HG03460 (cell line): Measurements from ENCODE around the gene CGNL1.

Experiments used
- ATAC-seq: cut with Tn5 transposase; IDR thresholded peaks from one replicate; pipeline ENCODE4 v1.9.1; 2021; ENCODE audit not compliant: unreplicated experiment

Gene CGNL1

DNA sequence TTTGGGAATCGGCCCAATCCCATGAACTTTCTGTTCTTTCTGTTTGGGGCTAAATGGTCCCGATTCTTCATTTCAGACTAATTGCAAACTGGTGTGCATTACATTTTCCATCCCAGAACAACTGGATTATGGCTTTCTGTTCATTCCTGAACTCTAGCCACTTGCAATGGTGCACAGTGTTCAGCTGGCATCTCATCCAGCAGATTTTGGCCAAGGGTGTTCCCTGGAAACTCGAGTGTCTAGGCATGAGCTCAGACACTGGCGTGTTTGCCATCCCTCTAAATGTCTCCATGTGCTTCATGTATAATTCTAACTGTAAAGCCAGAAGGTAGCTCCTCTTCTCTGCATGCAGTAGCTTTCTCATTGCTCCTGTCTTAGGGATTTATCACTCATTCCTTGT lies 118.3 kb downstream of the CGNL1 start:
- no peak for ATAC-seq

DNA sequence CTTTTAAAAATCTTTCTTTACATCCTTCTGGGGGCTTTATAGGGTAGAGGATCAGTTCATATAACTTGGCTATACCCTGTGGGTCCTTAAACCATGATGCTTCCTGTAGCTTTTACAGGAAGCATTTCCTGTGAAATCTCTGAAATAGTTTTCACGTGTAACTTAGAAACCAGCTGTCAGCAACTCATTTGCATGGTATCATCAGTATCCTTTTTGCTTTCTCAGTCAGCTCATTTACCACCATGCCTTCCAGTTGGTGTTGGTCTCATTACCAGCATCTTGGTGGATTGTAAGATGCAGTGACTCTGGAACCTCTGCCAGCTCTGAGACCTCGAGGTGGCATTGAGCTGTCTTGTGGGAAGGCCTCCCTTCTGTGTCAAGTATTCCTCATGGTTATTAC lies 118.7 kb downstream of the CGNL1 start:
- ATAC-seq, result peak; percentile 76

DNA sequence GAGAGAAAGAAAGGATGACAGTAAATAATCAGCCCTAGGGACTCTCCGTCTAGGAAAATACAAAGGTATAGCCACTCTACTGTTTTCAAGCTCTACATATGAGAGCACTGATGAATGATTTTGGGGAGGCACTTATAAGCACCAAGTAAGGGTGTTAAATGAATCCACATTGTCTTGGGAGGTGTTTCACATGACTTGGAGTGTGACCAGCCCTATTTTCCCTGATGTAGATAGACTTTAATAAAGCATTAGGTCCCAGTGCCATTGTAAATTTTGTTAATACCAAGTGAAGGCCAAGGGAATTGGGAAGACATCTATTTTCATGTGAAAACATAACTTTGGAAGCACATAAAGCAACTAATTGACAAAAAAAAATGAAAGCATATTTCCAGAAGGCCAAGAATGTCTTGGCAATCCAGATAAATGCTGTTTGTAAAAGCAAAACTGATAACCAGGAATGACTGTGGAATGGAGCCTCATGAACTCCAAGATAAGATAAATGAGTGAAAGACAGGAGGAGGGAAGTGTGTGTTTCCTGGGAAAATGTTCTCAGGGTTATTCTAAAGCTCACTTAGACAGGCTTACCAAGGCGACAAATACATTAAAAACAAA lies 119.4 kb downstream of the CGNL1 start:
- ATAC-seq, result no peak

DNA sequence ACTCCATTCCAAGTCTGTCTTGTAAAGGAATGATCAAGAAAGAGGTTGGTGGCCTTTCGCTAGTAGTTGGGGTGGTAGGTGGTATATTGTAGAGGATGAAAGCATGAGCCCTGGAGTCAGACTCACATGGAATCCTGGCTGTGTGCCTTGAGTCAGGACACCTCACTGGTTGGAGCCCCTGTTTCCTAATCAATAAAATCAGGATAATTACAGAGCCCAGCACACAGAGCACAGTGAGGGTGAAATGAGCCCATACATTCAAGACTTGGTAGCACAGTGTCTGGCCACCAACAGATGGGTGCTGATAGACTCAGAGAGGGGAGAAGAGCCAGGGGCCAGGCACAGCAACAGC lies 120.3 kb downstream of the CGNL1 start:
- ATAC-seq, result no peak

DNA sequence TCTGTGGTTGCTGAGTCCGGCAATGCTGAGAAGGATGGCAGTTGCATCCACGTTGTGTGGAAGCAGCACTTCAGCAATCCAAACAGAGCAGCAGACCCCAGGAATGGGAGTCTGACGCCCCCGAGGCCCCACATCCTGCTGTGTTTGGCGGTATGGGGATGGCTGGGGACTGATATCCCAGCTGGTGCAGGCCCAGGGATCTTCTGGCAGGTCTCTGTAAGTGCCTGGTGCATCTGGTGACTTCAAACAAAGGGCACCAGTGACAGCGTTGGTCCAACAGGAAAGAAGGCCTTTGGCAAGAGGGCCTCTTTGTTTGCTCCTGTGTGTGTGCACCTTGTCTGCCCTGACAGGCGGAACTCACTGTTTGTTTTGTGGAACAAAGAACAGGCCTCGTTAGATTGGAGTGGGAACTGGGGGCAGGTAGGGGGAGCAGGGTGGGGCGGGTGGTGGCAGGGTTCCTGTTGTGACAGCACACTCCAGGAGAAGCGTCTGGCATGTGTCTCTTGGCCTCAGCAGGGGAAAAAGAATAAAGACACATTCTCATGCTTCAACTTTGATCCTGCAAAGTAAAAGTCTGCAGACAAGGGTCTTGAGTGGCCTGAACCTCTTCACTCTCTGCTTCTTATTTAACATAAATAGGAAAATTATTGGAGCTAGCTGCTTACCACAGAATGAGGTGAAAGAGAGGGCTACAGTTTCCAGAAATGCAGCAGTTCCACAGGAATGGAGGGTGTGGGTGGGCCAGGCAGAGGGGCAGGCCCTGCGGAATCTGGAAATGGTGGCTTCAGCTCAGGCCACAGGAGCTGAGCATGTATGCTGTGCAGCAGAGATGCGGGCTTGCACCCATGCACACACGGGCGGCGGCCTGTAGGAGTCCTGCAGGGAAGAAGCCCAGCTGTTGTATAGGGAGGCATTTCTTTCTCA lies 120.9 kb downstream of the CGNL1 start:
- no peak for ATAC-seq

DNA sequence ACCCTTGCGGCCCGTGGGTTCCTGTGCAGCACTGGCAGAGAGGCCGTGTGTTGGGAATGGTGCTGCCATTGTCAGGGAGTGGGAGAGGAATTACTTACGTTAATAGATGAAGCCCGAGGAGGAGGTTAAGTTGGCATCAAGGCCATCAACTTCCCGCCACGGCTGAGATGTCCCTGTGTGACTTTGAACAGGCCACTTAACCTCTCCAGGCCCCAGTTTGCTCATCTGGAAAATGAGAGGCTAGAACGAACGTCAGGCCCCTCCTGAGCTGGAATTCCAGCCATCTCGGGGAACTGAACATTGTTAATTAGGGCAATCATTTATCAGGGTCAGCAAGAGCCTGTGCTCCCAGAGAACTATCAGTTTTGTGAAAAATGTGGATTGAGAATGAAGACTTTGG lies 124.0 kb downstream of the CGNL1 start:
- ATAC-seq, result no peak

DNA sequence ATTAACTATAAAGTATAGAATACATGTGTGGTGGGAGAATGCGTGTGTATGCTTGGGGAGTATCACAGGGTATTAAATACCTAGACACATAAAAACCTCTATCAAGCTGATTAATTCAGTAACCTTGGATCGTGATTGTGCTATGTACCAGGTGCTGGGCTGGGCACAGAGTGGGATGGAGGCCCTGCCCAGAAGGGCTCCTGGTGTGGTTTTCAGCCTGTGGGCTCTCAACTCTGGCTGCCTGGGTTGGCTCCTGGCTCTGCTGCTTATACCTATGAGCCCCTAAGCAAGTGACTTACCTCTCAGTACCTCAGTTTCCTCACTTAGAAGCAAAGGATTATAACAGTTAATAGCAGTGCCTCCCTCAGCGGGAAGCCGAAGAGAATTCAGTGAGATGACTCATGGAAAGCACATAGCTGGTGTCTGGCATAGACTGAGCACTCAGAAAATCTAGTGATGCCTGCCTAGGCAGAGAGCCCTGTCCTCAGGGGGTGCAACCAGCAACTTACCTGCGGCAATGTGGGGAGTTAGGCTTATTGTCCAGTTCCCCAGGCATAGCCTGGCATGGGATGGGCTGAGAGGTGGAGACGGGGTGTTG lies 124.8 kb downstream of the CGNL1 start:
- ATAC-seq, result no peak

DNA sequence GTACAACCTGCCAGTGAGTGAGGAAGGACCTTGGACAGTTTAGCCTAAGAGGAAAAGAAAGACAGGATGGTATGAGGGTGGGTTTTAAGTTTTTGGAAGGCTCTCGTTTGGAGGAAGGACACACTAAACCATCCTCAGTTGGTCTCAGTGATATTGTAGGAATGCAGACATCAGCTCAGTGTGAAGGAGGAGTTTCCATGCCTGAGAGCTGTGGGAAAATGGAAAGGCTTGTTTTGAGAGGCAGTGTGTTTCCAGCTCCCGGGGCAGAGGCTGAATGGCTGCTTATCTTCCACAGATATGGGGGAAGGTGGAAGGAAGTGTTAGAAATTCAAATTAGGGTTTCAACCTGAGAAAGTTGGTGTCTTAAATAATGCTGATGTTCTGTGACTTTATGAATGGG lies 125.8 kb downstream of the CGNL1 start:
- no peak for ATAC-seq

DNA sequence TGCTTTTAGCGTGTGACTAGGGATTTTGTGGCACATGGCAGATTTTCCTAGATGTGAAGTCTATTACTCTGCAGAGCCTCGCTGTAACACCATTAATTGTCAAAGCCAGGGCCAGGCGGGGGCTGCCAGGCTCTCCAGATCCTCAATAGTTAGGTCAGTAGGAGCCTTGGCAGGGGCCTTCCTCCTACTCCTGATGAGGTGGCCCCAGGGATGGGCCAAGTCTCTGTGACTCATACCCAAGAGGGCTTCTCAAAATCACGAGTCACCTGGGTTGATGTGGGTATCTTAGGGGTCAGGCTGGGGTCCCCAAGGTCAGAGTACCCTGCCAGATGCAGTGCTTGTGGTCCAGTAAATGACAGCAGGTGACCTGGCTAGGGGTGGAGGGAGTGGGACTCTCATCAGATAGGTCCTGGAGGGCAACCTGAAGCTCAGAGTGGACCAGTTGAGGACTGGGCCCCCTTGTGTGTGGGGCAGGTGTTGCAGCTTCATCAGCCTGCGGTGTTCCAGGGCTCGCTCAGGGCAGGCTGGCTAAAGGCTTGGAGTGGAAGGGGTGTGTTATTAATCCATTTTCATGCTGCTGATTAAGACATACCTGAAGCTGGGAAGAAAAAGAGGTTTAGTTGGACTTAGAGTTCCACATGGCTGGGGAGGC lies 126.9 kb downstream of the CGNL1 start:
- no peak for ATAC-seq

DNA sequence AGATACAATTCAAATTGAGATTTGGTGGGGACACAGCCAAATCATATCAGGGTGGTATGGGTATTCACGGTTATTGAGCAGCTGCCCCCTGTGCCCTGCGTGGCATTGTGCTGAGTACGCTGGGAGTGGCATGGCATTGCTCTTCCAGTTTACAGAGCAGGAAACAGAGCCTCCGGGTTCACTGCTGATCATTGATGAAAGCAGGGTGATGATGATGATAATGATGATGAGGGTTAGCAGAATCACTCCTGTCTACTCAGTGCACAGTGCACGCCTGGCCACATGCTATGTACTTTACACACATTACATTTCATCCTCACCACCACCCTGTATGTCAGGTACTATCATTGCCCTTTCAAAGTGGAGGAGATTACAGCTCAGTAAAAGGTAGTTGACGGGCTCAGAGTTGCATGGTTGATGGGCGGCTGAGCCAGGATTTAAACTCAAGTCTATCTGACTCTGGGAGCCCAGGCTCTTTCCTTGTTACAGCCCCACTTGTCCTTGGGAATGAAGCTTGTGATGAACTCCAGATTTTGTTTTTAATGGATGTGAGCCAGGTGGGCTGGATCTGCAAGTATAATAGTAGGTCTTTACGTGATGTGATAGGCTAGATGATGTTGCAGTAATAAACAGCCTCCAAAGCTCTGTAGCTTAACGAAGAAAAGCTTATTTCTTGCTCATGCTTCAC lies 127.8 kb downstream of the CGNL1 start:
- no peak for ATAC-seq

DNA sequence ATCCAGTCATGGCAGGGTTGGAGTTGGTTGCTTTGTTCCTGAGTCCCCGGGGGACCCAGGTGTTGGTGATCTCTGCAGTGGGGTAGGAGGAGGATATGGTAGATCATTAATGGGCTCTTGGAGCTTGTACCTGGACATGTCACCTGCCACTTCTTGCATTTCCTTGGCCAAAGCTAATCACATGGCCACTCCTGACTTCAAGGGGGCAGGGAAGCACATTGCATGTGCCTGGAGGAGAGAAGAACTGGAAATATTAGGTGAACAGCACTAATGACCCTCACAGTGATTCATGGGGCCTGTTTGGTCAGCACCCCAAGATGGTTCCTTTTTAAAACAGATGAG lies 128.3 kb downstream of the CGNL1 start:
- no peak for ATAC-seq

DNA sequence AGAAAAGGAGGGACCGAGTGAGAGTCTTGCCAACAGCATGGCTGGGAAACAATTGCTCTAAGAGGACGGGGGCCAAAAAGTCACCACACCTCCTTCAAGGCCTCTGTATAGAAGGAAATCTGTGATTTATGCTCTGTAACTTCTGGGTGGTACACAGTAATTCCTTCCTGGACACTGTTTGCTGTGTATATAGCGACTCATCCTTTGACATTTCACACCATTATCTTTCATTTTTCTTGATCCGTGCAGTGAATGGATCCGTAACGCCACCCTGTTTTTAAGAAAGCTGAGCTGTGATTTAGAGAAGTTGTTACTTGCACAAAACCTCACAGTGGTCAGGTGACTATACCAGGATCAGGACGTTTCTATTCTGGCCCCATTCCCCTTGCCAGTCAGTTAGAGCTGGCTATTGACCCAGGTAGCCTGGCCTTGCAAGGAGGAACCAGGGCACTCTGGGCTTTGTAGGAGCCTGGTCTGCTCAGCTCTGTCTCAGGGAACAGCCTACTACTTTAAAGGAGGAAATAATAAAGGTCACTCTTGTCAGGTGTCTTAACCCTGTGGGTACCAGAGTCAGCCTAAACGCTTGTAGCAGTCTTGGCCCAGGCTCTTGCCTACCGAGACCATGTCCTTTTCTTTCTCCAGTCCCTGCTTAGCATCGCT lies 128.9 kb downstream of the CGNL1 start:
- no peak for ATAC-seq

DNA sequence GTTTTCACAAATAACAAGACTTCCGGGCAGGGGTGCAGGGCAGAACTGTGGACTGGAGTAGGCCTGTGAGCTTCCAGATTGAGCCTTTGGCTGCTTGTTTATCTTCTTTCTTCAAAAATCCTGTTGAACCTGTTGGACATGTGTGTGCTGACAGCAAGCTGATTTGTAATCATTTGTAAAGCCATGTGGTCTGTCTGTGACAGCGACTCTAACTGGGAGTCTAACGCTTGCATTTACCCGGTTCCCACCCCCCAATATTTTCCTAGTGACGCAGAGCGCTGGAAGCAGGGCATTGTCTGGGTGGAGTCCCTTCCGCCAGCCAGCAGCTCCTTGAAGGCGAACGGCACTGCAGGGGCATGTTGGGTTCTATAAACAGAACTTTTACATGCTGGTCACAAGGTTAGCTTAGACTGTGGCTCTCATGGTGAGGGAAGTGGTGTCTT lies 129.7 kb downstream of the CGNL1 start:
- ATAC-seq, result no peak

DNA sequence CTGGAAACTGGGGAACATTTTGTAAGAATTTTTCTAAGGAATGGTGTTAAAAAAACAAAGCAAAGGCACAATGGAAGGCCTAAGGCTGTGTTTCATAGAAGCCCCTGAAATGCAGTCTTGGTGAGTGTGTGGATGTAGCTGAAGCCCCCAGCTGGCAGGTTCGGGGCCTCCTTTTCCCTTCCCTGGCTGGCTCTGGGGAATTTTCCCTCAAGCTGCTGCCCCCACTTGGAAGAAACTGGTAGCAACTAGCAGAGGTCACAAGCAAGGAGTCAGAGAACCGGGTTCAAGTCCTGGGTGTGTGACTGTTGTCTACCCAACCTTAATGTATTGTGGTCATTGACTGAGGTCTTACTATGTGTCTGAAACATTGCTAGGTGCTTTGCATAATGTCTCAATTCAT lies 130.1 kb downstream of the CGNL1 start:
- ATAC-seq, result no peak

DNA sequence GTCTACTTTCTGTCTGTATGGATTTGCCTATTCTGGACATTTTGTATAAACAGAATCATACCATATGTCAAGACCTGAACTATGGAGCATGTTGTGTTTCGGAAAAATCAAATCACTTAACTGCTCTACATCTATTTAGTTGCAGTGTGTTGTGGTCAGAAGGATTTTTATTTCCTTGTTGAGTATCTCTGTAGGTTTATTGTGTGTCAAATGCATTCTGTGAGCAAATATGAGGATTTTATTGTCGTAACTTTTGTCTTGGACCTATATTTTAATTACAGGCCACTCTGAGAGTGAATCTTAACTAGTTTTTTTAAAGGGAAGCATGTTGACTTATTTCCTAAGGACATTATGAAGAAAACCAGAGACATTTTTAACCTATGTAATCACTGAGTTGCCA lies 130.8 kb downstream of the CGNL1 start:
- ATAC-seq, result no peak

DNA sequence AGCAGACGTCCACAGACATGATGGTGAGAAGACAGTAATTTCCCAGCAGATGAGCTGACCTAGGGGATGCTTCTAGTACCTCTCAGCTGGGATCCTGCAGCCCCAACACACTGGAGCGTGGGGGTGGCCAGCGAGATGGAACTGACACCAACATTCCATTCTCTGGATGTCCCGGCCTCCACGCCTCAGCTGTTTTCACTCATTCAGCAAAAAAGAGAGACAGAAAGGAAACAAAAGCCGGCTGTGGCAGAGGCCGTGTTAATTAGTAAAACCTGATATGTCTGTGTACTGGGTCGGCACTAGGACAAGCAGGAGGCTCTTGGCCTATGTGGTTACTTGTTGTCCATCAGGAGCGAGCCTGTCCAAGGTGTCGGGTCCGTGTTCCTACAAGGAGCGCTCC lies 132.8 kb downstream of the CGNL1 start:
- no peak for ATAC-seq

DNA sequence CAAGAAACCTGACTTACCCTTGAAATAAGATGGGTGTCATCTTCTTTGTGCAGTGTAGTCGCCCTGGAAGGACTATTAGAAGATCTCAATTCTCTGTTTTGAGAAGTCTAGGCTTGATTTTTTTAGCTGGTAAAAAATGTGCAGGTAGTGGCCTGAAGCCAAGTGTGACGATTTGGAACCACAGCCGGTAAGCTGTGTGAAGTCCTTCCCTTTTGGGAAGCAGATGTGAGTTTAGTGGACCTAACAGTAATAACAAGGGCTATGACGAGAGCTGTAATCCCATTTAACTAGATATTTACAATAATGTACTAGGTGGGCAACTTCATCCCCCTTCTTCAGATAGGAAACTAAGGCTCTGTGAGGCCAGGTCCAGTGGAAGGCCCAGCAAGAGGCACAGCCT lies 133.7 kb downstream of the CGNL1 start:
- no peak for ATAC-seq

DNA sequence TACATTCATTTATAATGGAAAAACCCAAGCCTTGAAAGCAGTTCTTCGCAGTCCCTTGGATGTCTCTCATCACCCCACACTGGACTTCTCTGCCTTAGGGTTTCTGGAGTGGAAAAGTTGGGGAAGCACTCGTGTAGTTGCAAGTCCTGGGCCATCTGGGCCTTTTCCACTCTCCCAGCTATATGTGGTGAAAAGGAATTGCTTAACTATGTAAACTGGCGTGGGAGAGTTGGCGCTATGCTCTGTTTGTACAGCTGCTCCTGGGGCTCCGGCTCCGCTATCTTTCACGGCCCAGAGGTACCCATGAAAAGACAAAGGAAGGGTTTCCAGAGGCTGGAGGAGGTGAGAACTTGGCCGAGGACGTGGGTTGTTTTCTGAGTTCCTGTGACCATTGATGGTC lies 134.3 kb downstream of the CGNL1 start:
- no peak for ATAC-seq

DNA sequence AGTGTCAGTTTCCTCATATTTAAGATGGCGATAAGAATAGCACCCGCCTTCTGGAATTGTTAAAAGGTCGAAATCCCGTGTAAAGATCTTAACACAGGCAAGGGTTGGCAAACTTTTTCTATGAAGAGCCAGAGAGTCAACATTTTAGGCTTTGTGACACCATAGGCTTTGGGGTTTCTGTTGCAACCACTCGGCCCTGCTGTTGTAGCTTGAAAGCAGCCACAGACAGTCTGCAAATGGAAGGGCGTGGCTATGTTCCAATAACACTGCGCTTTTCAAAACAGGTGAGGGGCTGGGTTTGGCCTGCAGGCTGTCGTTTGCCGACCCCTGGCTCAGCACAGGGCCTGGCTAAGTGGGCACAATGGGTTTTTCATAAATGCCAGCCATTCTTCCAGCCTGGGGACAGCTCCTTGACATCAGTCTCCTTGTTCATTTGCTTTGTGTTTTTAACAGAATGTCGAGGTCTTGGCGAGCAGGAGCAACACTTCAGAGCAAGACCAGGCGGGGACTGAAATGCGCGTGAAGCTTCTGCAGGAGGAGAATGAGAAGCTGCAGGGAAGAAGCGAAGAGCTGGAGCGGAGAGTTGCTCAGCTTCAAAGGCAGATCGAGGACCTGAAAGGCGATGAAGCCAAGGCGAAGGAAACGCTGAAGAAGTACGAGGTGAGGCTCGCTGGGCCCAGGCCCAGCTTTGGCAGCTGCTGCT lies 140.2 kb downstream of the CGNL1 start:
- no peak for ATAC-seq

DNA sequence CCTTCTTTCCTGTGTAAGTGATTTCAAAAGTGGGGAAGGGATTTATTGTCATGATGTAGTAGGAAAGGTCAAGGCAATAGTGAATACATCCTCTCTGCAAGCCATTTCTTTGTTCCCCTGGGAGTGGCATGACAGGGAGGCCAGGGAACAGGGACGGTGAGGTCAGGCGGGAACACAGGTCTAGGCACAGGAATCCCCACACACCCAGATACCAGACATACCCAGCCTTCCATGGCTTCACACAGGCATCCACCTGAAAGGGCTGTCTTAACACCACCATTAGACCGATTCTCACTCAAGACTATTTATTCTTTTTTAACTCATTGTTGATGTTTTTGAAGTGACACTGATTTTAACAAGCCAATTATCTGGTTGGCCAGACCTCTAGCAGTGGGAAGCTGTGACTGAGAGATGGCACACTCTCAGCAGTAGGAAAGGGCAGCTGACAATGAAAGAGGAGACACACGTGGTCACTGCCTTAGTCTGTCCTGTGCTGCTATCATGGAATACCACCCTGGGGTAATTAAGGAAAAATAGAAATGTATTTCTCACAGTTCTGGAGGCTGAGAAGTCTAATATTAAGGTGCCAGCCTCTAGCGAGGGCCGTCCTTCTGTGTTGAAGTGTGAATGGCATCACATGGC lies 140.8 kb downstream of the CGNL1 start:
- no peak for ATAC-seq
